ENCODE data around the gene ARHGEF35.
"Not testable (repeated sequence)": the region's sequence is repeated elsewhere in the genome, so short reads cannot be mapped to it uniquely, and the experiment has no call there.

- TF ChIP-seq CTCF (IDR thresholded peaks at IDR 0.05; ENCODE audit: insufficient read depth, low read length); POLR2AphosphoS5 (IDR thresholded peaks at IDR 0.05; ENCODE audit: low read depth); GABPA (IDR thresholded peaks at IDR 0.05; ENCODE audit: low read depth): not testable (repeated sequence)
Observed at GRCh38 chr7:144178380-144179164, 17.1 kb downstream of the ARHGEF35 start.
